ENCODE measurements around the gene GSTK1.

The GSTK1 gene

GRCh38 chr7:143295870-143296269, 32.6 kb downstream of the GSTK1 start:
- DNase-seq (ENCODE audit: low read depth, low spot score): no peak

- DNase-seq (ENCODE audit: low read depth, low spot score): no peak
These were observed 33.4 kb downstream of the GSTK1 start for GRCh38 chr7:143296686-143297085.

GRCh38 chr7:143299346-143299745, 36.1 kb downstream of the GSTK1 start:
- DNase-seq (ENCODE audit: low read depth, low spot score): no peak

GRCh38 chr7:143299840-143300239, 36.6 kb downstream of the GSTK1 start:
- DNase-seq (ENCODE audit: low read depth, low spot score): no peak

GRCh38 chr7:143300959-143301935, 38.0 kb downstream of the GSTK1 start:
- DNase-seq (ENCODE audit: low read depth, low spot score): no peak

GRCh38 chr7:143303733-143304132, 40.5 kb downstream of the GSTK1 start:
- DNase-seq (ENCODE audit: low read depth, low spot score): no peak

- DNase-seq (ENCODE audit: low read depth, low spot score): no peak
These were observed 41.7 kb downstream of the GSTK1 start for GRCh38 chr7:143304938-143305337.

GRCh38 chr7:143305423-143306070, 42.3 kb downstream of the GSTK1 start:
- no peak for DNase-seq (ENCODE audit: low read depth, low spot score)

GRCh38 chr7:143308632-143309031, 45.4 kb downstream of the GSTK1 start:
- no peak for DNase-seq (ENCODE audit: low read depth, low spot score)

GRCh38 chr7:143314127-143314526, 50.9 kb downstream of the GSTK1 start:
- DNase-seq (ENCODE audit: low read depth, low spot score): no peak

- no peak for DNase-seq (ENCODE audit: low read depth, low spot score)
These were observed 52.5 kb downstream of the GSTK1 start, which contains the start of gene CLCN1 for GRCh38 chr7:143315776-143316175. CLCN1 (plus strand) TSS chr7:143316111; CDS start chr7:143316213, 102 bp downstream.

GRCh38 chr7:143316492-143316891, 53.3 kb downstream of the GSTK1 start:
- DNase-seq (ENCODE audit: low read depth, low spot score): no peak

- peak; percentile 66 for DNase-seq (ENCODE audit: low read depth, low spot score)
These were observed 55.4 kb downstream of the GSTK1 start for GRCh38 chr7:143318661-143319060.

Data from brain pericyte (primary cell).